Upper lobe of left lung (tissue), 6 donors: ENCODE data around the gene NKPD1. TPM values are rescaled to one million over a fixed set of nuclear protein-coding genes. Genes with fewer than 3 reads are reported as not detected.

Source experiments
- ATAC-seq, 2 donors: fragments of 200-7000 bp; cut with Tn5 transposase; one replicate each; pipeline ENCODE4 v1.9.1; 2022; ENCODE audit warnings: mild to moderate bottlenecking in 2 of 2, moderate library complexity in 2 of 2; ENCODE audit not compliant: low FRiP score in 2 of 2
- DNase-seq, 2 donors: peaks; one replicate each; pipeline ENCODE4 v3.0.0-alpha.2; 2019 to 2020
- H3K27ac ChIP-seq, 4 donors: fragments of 200-600 bp; sonication (generic); one replicate each; pipeline ENCODE4 v1.5.1; 2016 to 2019
- H3K27me3 ChIP-seq, 4 donors: fragments of 200-600 bp; sonication (generic); one replicate each; pipeline ENCODE4 v1.5.1; 2017 to 2019
- H3K36me3 ChIP-seq, 4 donors: fragments of 200-600 bp; sonication (generic); one replicate each; pipeline ENCODE4 v1.5.1; 2016 to 2019
- H3K4me1 ChIP-seq, 4 donors: fragments of 200-600 bp; sonication (generic); one replicate each; pipeline ENCODE4 v1.5.1; 2018 to 2019
- H3K4me3 ChIP-seq, 4 donors: fragments of 200-600 bp; sonication (generic); one replicate each; pipeline ENCODE4 v1.5.1; 2017 to 2019; ENCODE audit warnings: mild to moderate bottlenecking in 2 of 4, moderate library complexity in 1 of 4
- H3K9me3 ChIP-seq, 4 donors: fragments of 200-600 bp; sonication (generic); one replicate each; pipeline ENCODE4 v1.5.1; 2018 to 2019
- EP300 ChIP-seq, 4 donors: sonication (generic); formaldehyde crosslinking; IDR thresholded peaks; one replicate each; pipeline ENCODE4 v1.5.1; 2017; ENCODE audit warnings: antibody characterized with exemption in 4 of 4, control low read depth in 2 of 4
- POLR2A ChIP-seq, 4 donors: fragments of 450-650 bp; IDR thresholded peaks; one replicate each; pipeline ENCODE4 v1.5.1; 2016 to 2017; ENCODE audit warnings: antibody characterized with exemption in 4 of 4, mild to moderate bottlenecking in 2 of 4
- POLR2AphosphoS5 ChIP-seq, 2 donors: sonication (generic); formaldehyde crosslinking; IDR thresholded peaks; one replicate each; pipeline ENCODE4 v1.5.1; 2017; ENCODE audit warnings: antibody characterized with exemption in 2 of 2
- WGBS, 2 donors: methylation state at CpG; one replicate each; pipeline ENCODE4 v1.1.5; 2017 to 2018; 5-methylcytosine and 5-hydroxymethylcytosine counted together
- total RNA-seq, 6 donors: library from RNA; depleted of rRNA in 4 of 6; stranded (reverse); fragments of >200 nt in 4 of 6; gene quantifications; one replicate each; pipeline versions ENCODE4 v1.1.0 to v1.2.1, GENCODE V29; 2016 to 2021
- TF ChIP-seq, protein P1 (sequence below), 6 experiments: fragments of 450-650 bp in 4 of 6; fragments of 200-600 bp in 2 of 6; sonication (generic) in 2 of 6; IDR thresholded peaks; one replicate each; pipeline ENCODE4 v1.5.1; 2016 to 2019; ENCODE audit warnings: antibody characterized with exemption in 6 of 6
- donor health status: DM: no; HTN: no; CAD: no; lungs with moderate emphysema.
- donor health status: DM: no; HTN: yes; CAD: no; lungs with severe emphysema.

The NKPD1 gene
- total RNA-seq, 6 donors from 2014 or later: under 0.01 to 1.00 (median 0.17) TPM; not detected in 1

DNA sequence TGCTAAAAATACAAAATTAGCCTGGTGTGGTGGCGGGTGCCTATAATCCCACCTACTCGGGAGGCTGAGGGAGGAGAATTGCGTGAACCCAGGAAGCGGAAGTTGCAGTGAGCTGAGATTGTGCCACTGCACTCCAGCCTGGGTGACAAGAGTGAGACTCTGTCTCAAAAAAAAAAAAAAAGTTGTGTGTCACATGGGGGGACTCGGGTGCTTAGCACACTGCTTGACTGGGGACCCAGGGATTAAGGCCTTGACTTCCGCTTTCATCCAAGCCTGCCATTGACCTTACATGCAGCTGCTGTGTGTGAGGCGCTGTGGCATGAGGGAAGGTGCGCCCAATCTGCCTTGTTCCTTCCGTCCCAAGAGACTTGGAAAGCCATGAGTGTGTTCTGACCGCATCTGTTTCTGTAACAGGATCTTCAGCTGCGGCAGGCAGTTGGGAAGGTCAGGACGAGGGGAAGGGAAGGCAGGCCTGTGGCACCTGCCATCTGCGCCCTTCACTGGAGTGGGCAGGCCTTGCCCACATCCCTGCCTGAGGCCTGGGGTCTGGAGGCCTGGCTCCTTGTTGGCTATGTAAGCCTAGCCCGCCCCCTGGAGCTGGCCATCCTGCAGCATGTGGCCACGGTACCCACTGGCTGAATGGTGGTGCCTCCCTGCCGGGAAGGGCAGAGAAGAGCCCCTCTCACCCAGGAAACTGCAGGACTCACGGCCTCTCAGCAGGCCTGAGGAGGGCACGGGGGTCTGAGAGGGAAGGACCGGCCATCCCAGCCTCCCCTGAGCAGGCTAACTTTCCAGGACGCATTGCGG, 44.8 kb downstream of the NKPD1 start:
- peak overlapping the region in 2 of 4 donors; percentile 30 to 35 for H3K27ac ChIP-seq

DNA sequence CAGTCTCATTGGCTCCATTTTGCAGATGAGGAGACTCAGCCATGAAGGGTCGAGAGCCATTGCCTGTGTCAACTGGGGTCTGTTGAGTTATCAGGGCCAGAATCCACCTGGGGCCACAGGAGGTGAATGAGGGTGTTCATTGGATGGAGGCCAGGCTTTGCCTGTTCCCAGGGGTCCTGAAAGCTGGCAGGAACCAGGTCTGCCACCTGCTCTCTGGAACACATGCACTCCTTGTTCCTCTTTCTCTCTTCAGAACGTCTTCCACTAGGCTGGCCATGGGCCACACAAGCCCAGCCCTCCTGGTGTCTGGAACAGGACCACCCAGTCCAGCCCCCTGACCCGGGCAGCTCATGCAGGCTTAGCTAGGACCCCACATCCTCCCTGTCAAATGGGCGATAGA, 46.7 kb downstream of the NKPD1 start:
- DNase-seq: no peak
- no peak for ATAC-seq
- Histone ChIP-seq H3K4me3 (no peak overlapping the region), H3K27ac (no peak overlapping the region), H3K4me1 (peaks cover 14 to 74% (median 34%) of the 10 kb centered on the region in 4 donors), H3K27me3 (no peaks in the 10 kb centered on the region), H3K36me3 (no peaks in the 10 kb centered on the region), H3K9me3 (no peaks in the 10 kb centered on the region)
- TF ChIP-seq, protein P1, sequence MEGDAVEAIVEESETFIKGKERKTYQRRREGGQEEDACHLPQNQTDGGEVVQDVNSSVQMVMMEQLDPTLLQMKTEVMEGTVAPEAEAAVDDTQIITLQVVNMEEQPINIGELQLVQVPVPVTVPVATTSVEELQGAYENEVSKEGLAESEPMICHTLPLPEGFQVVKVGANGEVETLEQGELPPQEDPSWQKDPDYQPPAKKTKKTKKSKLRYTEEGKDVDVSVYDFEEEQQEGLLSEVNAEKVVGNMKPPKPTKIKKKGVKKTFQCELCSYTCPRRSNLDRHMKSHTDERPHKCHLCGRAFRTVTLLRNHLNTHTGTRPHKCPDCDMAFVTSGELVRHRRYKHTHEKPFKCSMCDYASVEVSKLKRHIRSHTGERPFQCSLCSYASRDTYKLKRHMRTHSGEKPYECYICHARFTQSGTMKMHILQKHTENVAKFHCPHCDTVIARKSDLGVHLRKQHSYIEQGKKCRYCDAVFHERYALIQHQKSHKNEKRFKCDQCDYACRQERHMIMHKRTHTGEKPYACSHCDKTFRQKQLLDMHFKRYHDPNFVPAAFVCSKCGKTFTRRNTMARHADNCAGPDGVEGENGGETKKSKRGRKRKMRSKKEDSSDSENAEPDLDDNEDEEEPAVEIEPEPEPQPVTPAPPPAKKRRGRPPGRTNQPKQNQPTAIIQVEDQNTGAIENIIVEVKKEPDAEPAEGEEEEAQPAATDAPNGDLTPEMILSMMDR (IDR thresholded peaks at IDR 0.05): no peak
- no peak for TF ChIP-seq POLR2A (IDR thresholded peaks at IDR 0.05)
- TF ChIP-seq EP300 (IDR thresholded peaks at IDR 0.05): no peak
- 76 to 82% methylated on average over 4 of the region's 4 CpGs for WGBS, 2 donors

More for the DNA sequence above, 44.8 kb downstream of the NKPD1 start:
- no peak for DNase-seq
- Histone ChIP-seq H3K36me3 (no peaks in the 10 kb centered on the region), H3K9me3 (no peaks in the 10 kb centered on the region), H3K4me1 (peaks cover 14 to 78% (median 34%) of the 10 kb centered on the region in 4 donors), H3K27me3 (no peaks in the 10 kb centered on the region), H3K4me3 (no peak overlapping the region)
- 88 to 94% methylated on average over 15 to 21 of the region's 21 CpGs for WGBS, 2 donors
- peak in 1 of 2 donors; percentile 28 for ATAC-seq
- TF ChIP-seq, protein P1 (IDR thresholded peaks at IDR 0.05): no peak
- TF ChIP-seq POLR2AphosphoS5 (IDR thresholded peaks at IDR 0.05) (no peak), EP300 (IDR thresholded peaks at IDR 0.05) (no peak), POLR2A (IDR thresholded peaks at IDR 0.05) (no peak)

DNA sequence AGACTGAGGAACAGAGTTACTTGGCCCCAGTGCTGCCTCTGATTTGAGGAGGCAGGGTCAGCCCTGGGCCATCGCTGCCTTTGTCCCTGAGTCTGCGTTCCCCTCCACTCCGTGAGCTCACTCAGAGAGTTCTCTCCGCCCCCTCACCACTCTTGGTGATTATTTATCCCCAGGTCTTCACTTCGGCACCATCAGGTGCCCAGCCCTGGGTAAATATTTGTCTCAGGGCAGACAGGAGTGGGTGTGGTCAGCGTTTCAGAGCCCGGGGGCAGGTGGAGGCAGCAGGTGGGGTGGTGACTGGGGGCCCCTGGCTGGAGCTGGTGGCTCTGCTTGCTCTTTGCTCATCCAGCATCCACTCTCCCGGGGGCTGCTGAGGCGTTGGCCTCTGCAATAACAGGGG, 47.2 kb downstream of the NKPD1 start:
- H3K4me3 ChIP-seq: peak overlapping the region in 1 of 4 donors; percentile 6
- peak overlapping the region in 1 of 4 donors; percentile 24 for H3K27ac ChIP-seq
- no peak for ATAC-seq
- H3K36me3 ChIP-seq: no peaks in the 10 kb centered on the region
- no peak for TF ChIP-seq POLR2AphosphoS5 (IDR thresholded peaks at IDR 0.05)
- TF ChIP-seq POLR2A (IDR thresholded peaks at IDR 0.05): no peak
- TF ChIP-seq, protein P1 (IDR thresholded peaks at IDR 0.05): no peak
- TF ChIP-seq EP300 (IDR thresholded peaks at IDR 0.05): no peak
- 50 to 64% methylated on average over 6 to 8 of the region's 9 CpGs for WGBS, 2 donors
- H3K27me3 ChIP-seq: no peaks in the 10 kb centered on the region
- H3K4me1 ChIP-seq: peaks cover 14 to 72% (median 33%) of the 10 kb centered on the region in 4 donors
- no peaks in the 10 kb centered on the region for H3K9me3 ChIP-seq
- DNase-seq: peak in 1 of 2 donors; percentile 33

DNA sequence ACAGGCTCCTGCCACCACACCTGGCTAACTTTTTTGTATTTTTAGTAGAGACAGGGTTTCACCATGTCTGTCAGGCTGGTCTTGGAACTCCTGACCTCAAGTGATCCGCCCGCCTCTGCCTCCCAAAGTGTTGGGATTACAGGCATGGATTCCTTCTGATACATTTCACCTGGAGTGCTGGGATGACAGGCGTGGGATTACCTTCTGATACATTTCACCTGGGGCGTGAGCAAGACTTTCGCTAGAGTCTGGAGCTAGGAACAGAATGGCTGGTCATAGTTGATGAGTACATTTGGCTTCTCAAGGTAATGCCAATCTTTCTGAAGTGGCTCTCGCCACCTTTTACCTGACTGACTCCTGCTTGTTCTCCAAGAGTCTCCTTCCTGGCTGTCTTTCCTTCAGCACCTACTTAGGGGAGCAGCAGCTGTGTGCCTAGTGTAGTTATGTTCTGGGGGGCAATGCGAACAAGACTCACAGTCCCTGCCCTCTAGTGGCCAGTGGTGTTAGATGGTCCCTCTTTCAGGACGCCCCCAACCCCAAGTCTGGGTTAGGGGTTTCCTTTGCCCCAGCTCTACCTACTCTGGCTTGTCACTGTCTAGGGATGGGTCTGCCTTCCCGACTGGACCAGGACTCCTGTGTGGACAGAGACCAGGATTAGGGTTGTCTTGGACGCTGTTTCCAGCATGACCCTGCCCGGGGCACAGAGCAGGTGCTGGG, 48.5 kb downstream of the NKPD1 start:
- Histone ChIP-seq H3K36me3 (no peaks in the 10 kb centered on the region), H3K4me1 (peaks cover 8 to 58% (median 28%) of the 10 kb centered on the region in 4 donors), H3K4me3 (no peak overlapping the region), H3K27ac (no peak overlapping the region), H3K27me3 (no peaks in the 10 kb centered on the region), H3K9me3 (no peaks in the 10 kb centered on the region)
- ATAC-seq (no peak), DNase-seq (no peak)
- TF ChIP-seq EP300 (IDR thresholded peaks at IDR 0.05) (no peak), POLR2A (IDR thresholded peaks at IDR 0.05) (no peak), POLR2AphosphoS5 (IDR thresholded peaks at IDR 0.05) (no peak)
- TF ChIP-seq, protein P1 (IDR thresholded peaks at IDR 0.05): no peak
- 88 to 93% methylated on average over 10 to 11 of the region's 11 CpGs for WGBS, 2 donors

Other genes with a start within 250 kb of the NKPD1 start
- 100 to 1,000 TPM; 186 to 754 (median 527) TPM for gene APOC1, start 246.4 kb downstream of the NKPD1 start, total RNA-seq
- gene APOC4, start 218.7 kb downstream of the NKPD1 start, total RNA-seq: 1 to 10 TPM in 1 of 6 donors, under 1 TPM in 1, not detected in 4; 0.49 to 2.7 TPM
- gene APOC2, start 214.9 kb downstream of the NKPD1 start, total RNA-seq: 10 to 100 TPM in 5 of 6 donors, under 1 TPM in 1; 0.98 to 50.0 (median 22.8) TPM
- 100 to 1,000 TPM in 3 of 6 donors, 10 to 100 TPM in 3; 53.4 to 139 (median 99.6) TPM for gene CLPTM1, start 205.6 kb downstream of the NKPD1 start, total RNA-seq
- gene RELB, start 159.5 kb downstream of the NKPD1 start, total RNA-seq: 10 to 100 TPM in 3 of 6 donors, 1 to 10 TPM in 3; 4.0 to 31.1 (median 18.1) TPM
- gene CLASRP, start 121.9 kb downstream of the NKPD1 start, total RNA-seq: 100 to 1,000 TPM in 1 of 6 donors, 10 to 100 TPM in 5; 38.0 to 295 (median 71.6) TPM
- 1 to 10 TPM; 1.5 to 7.3 (median 2.4) TPM for gene ZNF296, start 84.5 kb downstream of the NKPD1 start, total RNA-seq
- 10 to 100 TPM in 3 of 6 donors, 1 to 10 TPM in 3; 8.1 to 24.2 (median 13.5) TPM for gene GEMIN7, start 81.7 kb downstream of the NKPD1 start, total RNA-seq
- 10 to 100 TPM; 30.0 to 64.6 (median 37.3) TPM for gene PPP1R37, start 67.8 kb downstream of the NKPD1 start, total RNA-seq
- 10 to 100 TPM; 10.5 to 53.3 (median 23.7) TPM for gene TRAPPC6A, start 17.3 kb upstream of the NKPD1 start, total RNA-seq
- gene BLOC1S3, start 17.8 kb upstream of the NKPD1 start, total RNA-seq: 10 to 100 TPM in 5 of 6 donors, 1 to 10 TPM in 1; 4.7 to 34.6 (median 18.6) TPM
- 1 to 10 TPM; 1.1 to 10.0 (median 2.7) TPM for gene EXOC3L2, start 84.4 kb upstream of the NKPD1 start, total RNA-seq
- 10 to 100 TPM; 14.6 to 59.3 (median 35.6) TPM for gene MARK4, start 90.3 kb upstream of the NKPD1 start, total RNA-seq
- not detected for gene CKM, start 161.9 kb upstream of the NKPD1 start, total RNA-seq
- gene KLC3, start 179.8 kb upstream of the NKPD1 start, total RNA-seq: 1 to 10 TPM; 2.4 to 9.5 (median 3.9) TPM
- 10 to 100 TPM in 5 of 6 donors, 1 to 10 TPM in 1; 7.4 to 19.1 (median 13.0) TPM for gene ERCC2, start 209.6 kb upstream of the NKPD1 start, total RNA-seq
- 10 to 100 TPM; 27.8 to 76.2 (median 57.5) TPM for gene PPP1R13L, start 244.1 kb upstream of the NKPD1 start, total RNA-seq
- 1 to 10 TPM; 1.0 to 7.7 (median 5.8) TPM for gene POLR1G, start 245.7 kb upstream of the NKPD1 start, total RNA-seq